Transverse colon (tissue), 4 donors: ENCODE data around the gene STXBP4.

Source experiments
- EP300 ChIP-seq: sonication (generic); formaldehyde crosslinking; IDR thresholded peaks from one replicate; pipeline ENCODE4 v1.6.1; 2017; ENCODE audit warnings: antibody characterized with exemption, low read depth
- POLR2A ChIP-seq: fragments of 450-650 bp; IDR thresholded peaks from one replicate; pipeline ENCODE4 v1.6.1; 2016; ENCODE audit warnings: antibody characterized with exemption, mild to moderate bottlenecking, moderate library complexity
- POLR2AphosphoS5 ChIP-seq, 3 donors: sonication (generic); formaldehyde crosslinking; IDR thresholded peaks; one replicate each; pipeline ENCODE4 v1.6.1; 2016; ENCODE audit warnings: antibody characterized with exemption in 3 of 3
- TF ChIP-seq, protein P1 (sequence below), 5 experiments: fragments of 200-600 bp in 3 of 5; fragments of 450-650 bp in 2 of 5; sonication (generic) in 3 of 5; IDR thresholded peaks; 1 replicate in 2 of 5; 2 replicates in 3 of 5; pipeline ENCODE4 v1.5.1; 2016 to 2017; ENCODE audit warnings: antibody characterized with exemption in 5 of 5, inconsistent platforms in 3 of 5, mild to moderate bottlenecking in 2 of 5, moderate library complexity in 1 of 5

DNA sequence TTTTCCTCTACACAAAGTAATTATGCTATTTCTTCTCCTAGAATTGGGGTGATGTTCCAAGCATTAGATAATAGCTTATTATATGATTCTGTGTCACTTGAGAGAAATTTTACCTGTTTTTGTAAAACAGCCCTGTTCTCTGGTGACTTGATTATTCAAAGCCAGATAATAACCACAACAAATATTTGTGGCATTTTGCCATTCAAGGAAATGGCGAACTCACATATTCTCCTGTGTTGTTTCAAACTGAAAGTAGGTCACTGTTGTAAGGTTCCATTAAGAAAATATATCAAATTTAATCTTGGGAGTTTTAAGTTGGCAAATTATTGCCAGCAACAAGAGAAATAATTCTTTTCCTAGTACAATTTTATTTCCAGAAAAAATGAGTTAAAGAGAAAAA lies 124.8 kb downstream of the STXBP4 start:
- TF ChIP-seq POLR2A (no peak), POLR2AphosphoS5 (IDR thresholded peaks at IDR 0.05) (no peak), EP300 (no peak)
- TF ChIP-seq, protein P1, sequence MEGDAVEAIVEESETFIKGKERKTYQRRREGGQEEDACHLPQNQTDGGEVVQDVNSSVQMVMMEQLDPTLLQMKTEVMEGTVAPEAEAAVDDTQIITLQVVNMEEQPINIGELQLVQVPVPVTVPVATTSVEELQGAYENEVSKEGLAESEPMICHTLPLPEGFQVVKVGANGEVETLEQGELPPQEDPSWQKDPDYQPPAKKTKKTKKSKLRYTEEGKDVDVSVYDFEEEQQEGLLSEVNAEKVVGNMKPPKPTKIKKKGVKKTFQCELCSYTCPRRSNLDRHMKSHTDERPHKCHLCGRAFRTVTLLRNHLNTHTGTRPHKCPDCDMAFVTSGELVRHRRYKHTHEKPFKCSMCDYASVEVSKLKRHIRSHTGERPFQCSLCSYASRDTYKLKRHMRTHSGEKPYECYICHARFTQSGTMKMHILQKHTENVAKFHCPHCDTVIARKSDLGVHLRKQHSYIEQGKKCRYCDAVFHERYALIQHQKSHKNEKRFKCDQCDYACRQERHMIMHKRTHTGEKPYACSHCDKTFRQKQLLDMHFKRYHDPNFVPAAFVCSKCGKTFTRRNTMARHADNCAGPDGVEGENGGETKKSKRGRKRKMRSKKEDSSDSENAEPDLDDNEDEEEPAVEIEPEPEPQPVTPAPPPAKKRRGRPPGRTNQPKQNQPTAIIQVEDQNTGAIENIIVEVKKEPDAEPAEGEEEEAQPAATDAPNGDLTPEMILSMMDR (IDR thresholded peaks at IDR 0.05) = no peak
